Stimulated activated CD8-positive, alpha-beta memory T cell treated with anti-CD3 and anti-CD28 coated beads, Interleukin-15, amount 100 ng/mL, for 48 hours (primary cell): ENCODE results near the gene MISP.
"Not testable (repeated sequence)": the region's sequence is repeated elsewhere in the genome, so short reads cannot be mapped to it uniquely, and the experiment has no call there.

Experiments used
- DNase-seq, 2 donors: peaks; one replicate each; pipeline ENCODE4 v3.0.0-alpha.2; 2020; ENCODE audit warnings: low read depth in 2 of 2

The MISP gene, protein sequence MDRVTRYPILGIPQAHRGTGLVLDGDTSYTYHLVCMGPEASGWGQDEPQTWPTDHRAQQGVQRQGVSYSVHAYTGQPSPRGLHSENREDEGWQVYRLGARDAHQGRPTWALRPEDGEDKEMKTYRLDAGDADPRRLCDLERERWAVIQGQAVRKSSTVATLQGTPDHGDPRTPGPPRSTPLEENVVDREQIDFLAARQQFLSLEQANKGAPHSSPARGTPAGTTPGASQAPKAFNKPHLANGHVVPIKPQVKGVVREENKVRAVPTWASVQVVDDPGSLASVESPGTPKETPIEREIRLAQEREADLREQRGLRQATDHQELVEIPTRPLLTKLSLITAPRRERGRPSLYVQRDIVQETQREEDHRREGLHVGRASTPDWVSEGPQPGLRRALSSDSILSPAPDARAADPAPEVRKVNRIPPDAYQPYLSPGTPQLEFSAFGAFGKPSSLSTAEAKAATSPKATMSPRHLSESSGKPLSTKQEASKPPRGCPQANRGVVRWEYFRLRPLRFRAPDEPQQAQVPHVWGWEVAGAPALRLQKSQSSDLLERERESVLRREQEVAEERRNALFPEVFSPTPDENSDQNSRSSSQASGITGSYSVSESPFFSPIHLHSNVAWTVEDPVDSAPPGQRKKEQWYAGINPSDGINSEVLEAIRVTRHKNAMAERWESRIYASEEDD

DNA sequence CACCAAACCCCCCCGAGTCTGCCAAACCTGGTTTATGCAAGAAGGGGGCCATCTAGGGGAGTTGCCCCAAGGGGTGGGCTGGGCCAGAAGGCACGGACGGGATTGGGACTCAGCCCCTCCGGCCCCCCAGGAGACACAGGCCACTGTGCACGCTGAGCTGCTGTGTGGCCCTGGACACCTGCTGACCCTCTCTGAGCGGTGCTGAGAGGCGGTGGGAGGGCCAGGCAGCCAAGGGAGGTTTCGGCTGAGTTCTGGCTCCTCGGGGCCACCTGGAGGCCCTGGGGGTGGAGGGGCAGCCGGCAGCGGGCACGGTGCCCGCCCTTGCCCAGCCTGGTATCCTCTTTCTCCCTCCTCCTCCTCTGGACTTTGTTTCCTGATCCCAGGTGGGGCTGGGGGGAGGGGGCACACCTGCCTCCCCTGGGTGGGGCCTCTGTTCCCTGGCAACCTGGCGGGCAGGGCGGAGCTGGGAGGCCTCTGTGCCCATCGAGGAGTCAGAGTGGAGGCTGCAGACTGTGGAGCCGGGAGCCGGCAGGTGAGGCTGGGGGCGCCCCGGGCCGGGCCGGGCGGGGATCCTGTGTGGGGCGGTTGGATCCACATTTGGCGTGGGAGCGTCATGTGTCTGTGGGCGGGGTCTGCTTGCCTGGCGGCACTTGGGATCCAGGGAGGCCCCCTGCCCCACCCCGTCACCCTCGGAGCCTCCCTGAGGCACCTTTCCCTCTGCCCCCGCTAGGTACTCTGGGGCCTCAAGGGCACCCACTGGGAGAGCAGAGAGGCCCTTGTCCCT is at the start of gene MISP:
Gene MISP, plus strand, starts transcription at position 473 of the 784 bp plus-strand sequence. CDS start 5,835 bp downstream, outside the sequence.
- DNase-seq, result no peak

- DNase-seq, result not testable (repeated sequence)
These were observed 48.1 kb upstream of the MISP start for GRCh38 chr19:702847-703246.

GRCh38 chr19:703329-703650 is 47.6 kb upstream of the MISP start:
- no peak for DNase-seq

DNA sequence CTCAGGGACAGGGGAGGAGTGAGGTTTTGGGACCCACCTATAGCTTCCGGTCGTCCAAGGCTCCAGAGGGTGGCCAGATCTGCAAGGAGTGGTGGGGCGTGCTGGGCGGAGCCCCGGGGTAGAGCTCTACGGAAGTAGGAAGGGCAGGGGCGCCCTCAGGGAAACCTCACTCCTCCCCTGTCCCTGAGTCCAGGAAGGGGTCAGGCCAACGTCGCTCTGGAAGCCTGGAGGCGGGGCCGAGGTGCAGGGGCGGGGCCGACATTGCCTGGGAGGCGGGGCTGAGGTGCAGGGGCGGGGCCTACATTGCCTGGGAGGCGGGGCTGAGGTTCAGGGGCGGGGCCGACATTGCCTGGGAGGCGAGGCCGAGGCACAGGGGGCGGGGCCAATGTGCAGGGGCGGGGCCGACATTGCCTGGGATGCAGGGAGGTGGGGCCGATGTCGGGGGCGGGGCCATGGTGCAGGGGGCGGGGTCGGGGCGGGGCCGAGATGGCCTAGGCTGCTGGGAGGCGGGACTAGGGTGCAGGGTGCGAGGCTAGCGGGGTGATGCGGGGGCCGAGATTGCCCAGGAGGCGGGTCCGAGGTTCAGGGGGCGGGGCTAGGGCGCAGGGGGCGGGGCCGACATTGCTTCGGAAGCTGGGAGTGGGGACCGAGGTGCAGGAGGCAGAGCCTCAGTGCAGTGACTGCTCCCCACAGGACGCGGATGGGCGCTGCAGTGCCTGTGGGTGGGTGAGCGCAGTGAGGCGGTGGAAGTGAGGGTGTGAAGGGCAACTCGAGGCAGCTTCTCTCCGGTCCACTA is 47.1 kb upstream of the MISP start:
- peak; percentile 47 to 59 for DNase-seq

- DNase-seq, result no peak
These were observed 46.5 kb upstream of the MISP start for GRCh38 chr19:704447-704741.

- DNase-seq, result no peak
These were observed 42.5 kb upstream of the MISP start, which contains the start of gene PALM for GRCh38 chr19:708154-709143. Gene PALM, plus strand, starts transcription at chr19:708935. Its CDS starts 212 bp downstream, at chr19:709147.

DNA sequence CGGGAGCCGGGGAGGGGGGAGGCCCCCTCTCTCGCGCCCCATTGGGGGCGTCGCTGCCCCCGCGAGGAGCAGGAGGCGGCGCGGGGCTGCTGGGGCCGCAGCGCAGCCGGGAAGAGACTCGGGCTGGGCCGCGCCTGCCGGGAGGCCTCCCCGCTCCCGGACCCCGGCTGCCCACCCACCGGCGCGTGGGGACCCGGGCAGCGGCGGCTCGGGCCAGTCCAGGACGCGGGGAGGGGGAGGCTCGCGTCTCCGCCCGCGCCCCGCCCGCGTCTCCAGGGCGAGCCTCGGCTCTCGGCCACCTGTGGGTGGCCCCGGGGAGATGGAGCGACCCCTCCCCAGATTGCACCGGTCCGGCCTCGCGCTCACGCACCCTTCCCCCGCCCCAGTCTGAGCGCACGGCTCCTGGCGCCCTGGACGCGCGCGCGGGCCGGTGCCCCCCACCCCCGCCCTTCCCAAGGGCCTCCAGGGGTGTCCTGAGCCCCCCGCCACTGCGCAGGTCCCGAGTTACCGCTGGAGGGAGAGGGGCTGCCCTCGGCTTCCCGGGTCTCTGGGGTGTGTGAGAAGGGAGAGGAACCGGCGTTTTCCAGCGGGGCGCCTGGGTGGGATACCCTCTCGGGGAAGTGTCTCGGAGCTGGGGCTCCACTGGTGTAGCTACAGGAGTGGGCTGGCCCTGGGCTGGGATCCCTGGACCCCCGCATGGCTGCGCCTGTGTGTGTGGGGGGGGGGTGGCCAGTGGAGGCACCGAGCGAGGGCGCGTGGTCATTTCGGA is 41.5 kb upstream of the MISP start:
- DNase-seq, result no peak

DNA sequence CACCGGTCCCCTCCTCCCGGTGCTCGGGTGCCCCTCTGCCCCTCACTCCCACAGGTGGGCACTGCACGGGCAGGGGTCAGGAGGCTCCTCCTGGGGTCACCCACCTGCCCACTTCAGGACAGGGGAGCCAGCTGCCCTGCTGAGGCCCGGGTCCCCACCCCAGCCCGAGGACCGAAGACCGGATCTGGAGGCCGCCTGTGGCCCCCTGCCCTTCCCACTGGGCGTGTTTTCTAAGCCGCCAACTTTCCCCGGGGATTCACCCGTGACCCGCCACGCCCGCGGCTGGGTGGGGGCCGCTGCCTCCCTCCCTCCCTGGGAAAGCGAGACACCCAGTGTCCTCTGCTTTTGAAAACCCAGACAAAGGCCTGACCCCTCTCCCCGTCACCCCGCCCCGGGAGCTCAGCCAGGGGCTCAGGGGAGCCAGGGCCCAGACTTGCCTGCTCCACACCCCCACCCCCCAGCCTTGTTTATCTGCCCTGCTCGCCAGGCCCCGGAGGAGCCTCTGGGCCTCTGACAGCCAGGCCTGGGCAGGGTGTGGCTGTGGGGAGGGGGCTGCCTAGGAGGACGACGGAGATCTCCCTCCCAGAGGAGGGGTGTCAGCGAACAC is 40.8 kb upstream of the MISP start:
- DNase-seq, result no peak

DNA sequence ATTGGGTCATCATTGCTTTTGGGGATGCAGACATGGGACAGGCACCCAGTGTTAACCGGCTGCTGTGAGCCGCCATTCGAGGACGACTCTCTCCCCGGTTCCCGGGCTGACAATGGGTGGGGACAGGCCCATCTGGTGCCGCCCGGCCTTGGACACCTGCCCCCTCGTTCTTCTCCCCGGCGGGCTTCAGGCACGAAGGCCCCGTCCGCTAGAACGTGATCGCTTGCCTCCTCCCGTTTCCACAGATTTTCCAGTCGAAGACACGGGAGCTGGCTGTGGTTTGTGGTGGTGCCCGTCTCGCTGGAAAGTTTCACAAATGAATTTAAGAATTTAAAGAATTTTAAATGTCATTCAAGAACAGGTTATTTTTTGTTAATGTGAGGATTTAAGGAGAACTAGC is 40.1 kb upstream of the MISP start:
- DNase-seq, result no peak

DNA sequence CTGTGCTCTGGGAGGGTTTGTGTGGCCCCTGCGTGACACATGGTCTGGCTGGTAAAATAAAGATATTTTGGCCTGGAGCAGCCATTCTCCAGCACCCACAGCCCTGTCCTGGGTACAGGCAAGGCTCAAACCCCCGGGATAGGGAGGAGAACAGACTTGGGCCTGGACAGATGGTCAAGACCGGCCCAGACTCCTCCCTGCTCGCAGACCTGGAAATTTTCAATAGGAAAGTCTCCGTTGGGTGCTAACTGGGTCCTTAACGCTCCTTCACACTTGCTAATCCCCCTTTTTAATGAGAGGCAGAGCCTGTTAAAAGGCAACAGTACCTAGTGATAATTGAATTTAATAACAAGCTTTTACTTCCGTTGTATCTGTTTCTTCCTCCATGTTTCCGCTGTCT is 39.7 kb upstream of the MISP start:
- no peak for DNase-seq

- DNase-seq, result no peak
These were observed 35.6 kb upstream of the MISP start for GRCh38 chr19:715347-715746.

DNA sequence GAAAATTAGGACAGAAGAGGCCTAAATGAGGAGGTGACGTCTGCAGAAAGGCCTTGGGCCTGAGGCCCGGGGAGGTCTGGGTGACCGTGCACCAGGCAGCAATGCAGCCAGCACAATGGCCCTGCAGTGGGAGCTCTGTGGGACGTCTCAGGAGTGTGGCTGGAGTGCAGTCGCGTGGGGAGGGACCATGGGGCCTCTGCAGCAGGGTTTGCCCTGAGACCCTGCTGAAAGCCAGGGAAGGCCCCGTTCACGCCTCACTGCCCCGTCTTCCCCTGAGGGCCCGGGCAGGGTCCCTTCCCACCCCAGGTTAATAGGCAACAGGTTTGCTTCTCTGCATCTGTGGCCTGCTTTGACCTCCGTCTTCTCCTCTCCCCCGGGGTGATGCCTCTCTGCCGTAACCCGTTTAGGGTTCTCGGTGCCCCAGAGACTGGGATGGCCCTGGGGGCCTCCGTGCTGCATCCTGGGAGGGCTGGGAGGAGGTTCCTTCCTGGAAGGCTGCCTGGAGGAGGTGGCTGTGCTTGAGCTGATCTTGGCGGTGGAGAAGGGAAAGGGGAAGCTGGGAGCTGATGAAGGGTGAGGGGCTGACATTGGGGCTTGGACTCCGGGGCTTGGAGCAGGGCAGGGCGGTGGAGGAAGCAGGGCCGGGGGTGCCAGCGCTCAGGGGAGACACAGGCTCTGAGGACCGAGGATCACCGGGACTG is 32.5 kb upstream of the MISP start:
- no peak for DNase-seq

DNA sequence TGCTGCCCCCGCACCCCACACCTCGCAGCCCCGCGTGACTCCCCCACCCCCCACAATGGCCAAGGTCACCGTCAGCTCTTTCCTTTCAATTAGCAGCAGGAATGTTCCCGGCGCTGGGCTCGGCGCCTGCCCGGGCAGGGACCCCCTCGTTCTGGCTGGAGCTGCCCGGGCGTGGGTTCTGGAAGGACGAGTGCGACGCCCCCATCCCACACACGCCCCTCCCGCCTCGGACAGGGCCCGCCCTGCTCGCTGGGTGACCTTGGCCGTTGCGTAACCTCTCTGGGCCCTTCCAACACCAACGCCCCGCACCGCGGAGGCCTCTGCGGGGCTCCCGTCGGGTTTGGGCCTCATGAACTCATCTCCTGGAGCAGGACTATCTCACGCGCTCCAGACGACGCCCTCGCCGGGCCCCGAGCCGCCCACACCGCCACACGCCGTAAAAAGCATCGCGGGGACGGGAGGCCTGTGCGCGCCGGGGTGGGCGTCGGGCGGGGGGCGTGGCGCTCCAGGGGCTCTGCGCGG is 31.9 kb upstream of the MISP start:
- DNase-seq, result no peak

DNA sequence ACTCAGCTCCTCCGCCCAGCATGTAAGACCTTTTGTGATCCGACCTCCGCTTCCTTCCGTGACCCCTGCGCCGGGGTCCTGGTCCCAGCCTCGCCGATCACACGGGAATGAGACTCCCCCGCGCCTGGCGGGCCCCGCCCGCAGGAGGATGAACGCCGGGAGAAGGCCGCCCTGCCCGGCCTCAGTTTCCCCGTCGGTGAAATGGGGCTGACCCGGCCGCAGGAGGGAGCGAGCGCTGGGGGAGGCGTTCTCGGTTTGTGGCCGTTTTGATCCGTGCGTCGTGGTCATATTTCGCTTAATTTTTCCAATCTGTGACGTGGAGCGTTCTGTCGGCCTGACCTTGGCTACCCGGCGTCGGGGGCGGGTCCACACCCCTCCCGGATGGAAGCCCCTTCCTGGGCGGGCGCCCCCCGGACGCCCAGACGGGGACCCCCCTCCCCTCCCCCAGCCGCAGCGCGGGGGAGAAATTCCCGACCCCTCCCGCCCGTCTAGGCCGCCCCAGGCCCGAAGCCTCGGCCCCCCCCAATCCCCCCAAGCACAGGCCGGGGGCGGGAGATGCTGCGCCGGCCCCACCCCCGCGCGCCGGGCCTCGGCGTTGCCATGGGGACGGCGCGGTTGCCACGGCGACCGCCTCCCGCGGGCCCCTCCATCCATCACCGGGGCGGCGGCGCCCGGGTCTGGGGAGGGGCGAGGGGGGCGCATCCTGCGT is 31.1 kb upstream of the MISP start:
- DNase-seq, result no peak

DNA sequence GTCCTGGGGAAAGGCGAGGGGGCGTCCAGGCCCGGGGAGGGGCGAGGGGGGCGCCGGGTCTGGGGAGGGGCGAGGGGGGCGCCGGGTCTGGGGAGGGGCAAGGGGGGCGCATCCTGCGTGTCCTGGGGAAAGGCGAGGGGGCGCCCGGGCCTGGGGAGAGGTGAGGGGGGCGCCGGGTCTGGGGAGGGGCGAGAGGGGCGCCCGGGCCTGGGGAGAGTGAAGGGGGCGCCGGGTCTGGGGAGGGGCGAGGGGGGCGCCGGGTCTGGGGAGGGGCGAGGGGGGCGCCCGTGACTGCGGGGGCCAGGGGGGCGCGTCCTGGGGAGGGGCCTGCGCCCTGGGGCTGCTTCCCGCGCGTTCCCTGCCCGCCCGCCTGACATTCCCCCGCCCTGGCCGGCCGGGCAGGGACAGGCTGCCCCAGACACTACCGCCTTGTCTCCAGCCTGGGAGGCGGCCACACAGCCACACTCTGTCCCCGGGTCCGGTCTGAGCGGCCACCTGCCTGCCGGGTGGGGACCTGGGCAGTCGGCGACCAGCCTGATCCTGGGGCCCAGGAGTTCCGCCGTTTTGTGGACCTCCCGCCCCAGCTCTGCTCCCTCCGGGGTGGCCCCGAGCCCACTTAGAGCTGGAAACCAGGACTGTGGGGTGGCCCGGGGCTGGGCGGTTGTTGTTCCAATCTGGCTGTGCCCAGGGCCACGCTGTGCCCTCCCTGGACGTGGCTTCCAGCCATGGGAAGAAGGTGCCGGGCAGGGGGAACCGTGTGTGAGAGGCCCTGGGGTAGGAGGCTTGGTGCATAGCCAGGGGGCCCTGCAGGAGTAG is 30.4 kb upstream of the MISP start:
- DNase-seq, result no peak

GRCh38 chr19:722553-723101 is 28.3 kb upstream of the MISP start:
- DNase-seq, result no peak

- no peak for DNase-seq
These were observed 27.7 kb upstream of the MISP start for GRCh38 chr19:723247-723646.
